Measurements from ENCODE around the gene CBLB.
A peak's percentile ranks its signal among the peaks of the same experiment; 100 is the strongest.

The CBLB gene

DNA sequence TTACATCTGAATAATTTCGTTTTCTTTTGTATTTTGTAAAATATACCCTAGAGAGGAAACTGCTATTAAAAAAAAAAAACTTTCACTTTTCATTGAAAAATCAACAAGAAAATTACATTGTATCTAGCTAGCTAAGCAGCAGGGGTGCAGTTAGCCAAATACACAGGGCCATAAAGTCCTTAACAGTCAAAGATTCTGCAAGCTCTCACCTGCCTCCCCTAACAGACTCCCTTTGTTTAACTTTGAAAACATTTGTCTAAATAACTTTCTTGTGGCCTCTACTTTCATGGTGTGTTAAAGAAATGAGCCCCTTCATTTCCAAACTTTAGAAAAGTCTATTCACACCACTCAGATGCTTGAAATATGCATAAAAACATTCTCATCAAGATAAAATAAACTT, 23.3 kb downstream of the CBLB start:
- no peak for DNase-seq (ENCODE audit: low read depth)

- DNase-seq (ENCODE audit: low read depth), result no peak
Observed at GRCh38 chr3:105844704-105845103, 24.1 kb downstream of the CBLB start.

- DNase-seq (ENCODE audit: low read depth), result no peak
Observed at GRCh38 chr3:105843994-105844393, 24.8 kb downstream of the CBLB start.

GRCh38 chr3:105842943-105843342, 25.9 kb downstream of the CBLB start:
- no peak for DNase-seq (ENCODE audit: low read depth)

DNA sequence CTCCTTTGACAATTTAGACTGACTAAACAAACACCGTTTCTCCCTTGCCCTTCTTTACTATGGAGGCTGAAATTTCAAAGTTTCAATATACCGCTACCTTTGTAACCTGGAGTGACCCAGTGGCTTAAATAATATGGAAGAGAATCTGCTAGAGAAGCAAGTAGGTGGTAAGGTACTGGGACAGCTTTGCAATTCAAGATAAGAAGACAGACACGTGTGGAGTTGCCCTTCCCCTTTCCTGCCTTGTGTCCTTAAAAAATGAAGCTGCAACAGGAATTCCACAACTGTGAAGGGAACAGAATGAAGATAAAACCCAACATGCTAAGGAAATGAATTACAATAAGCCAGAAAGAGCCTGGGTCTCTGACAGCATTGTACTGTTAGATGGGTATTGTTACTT, 26.4 kb downstream of the CBLB start:
- no peak for DNase-seq (ENCODE audit: low read depth)

DNA sequence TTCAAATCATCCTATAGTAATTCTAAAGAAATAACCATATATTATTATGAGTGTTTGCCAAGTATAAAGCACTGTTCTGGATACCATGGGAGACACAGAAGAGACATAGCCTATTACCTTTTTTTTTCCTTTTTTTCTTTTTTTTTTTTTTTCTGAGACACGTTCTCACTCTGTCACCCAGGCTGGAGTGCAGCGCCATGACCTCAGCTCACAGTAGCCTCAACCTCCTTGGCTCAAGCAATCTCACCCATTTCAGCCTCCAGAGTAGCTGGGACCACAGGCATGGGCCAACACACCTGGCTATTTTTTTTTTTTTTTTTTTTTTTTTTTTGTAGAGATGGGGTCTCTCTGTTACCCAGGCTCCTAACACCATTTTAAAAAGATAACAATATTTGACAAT, 30.9 kb downstream of the CBLB start:
- no peak for DNase-seq (ENCODE audit: low read depth)

DNA sequence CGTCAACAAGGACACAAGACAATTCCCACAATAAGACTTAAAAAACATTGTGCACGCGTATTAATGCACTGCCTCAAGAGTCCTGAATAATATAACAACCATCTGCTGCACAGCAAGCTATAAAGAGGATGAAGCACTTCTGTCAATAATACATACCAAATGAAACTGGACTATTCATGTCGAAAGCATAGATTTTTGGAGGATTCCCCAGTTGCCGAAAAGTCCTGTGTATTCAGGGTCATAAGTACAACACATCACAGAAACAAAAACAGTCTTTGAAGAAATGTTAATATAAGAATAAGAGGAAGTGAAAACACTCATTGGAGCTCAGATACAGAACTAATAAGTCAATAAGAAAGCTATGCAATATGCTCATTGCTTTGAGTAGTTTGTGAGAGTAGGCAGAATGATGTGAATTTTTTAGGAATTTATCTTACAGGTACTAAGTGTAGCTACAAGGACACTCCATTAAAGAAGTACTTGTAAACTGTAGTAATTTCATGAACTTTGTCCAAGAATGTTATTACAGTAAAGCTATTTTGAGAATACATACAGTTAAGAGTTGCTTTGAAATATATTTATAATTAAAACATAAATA, 31.6 kb downstream of the CBLB start:
- DNase-seq (ENCODE audit: low read depth), result no peak

DNA sequence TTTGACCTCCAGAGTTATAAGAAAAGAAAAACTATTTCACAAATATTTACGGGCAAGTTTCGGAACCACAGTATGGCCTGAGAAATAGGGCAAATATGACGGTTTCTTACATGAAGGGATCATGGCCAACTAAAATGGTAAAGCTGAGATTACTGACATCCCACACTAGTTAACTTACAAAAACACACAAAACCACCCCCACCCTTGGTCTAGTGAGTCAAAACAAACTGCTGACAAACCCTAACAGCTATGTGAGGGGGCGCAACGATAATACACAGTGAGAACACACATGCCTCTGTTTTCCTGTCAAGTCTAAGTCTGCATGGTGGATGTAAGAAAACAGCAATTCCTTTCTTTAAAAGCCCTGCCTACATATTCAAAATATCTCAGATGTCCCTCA, 32.3 kb downstream of the CBLB start:
- no peak for DNase-seq (ENCODE audit: low read depth)

GRCh38 chr3:105835606-105836005, 33.2 kb downstream of the CBLB start:
- no peak for DNase-seq (ENCODE audit: low read depth)

DNA sequence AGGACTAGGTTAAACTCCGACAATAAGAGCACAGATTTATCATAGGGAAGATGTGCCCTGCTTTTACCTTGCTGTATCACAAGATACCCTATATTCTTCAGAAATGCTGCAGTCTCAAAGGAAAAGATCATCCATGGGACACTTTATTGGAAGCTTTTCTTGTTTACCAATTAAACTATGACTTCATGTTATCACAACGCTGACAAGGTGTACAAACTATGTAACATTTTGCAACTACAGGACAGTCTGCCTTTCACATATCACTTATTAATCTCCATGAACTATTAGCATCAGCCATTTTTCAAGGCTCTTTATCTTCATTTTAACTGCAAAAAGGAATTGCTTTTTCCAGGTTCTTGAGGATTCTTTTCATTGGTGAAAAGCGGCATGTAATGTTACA, 34.0 kb downstream of the CBLB start:
- no peak for DNase-seq (ENCODE audit: low read depth)

DNA sequence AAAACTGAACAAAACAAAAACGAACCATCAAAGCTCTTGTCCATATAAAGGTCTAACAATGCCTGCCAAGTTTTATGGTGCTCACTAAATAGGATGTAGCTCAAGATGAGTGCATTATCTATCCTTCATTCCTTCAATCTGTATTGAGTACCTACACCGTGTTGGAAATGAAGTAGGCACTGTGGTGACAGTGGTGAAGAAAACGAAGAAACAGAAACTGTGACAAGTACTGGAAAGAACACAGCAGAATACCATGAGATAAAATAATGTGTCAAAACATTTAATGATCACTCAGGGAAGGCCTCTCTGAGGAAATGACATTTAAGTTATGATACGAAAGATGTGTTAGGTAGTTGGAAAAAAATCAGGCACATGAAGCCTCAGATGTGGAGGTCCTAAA, 36.2 kb downstream of the CBLB start:
- no peak for DNase-seq (ENCODE audit: low read depth)

- DNase-seq (ENCODE audit: low read depth), result no peak
Observed at GRCh38 chr3:105830836-105831235, 38.0 kb downstream of the CBLB start.

- no peak for DNase-seq (ENCODE audit: low read depth)
Observed at GRCh38 chr3:105829871-105830622, 38.8 kb downstream of the CBLB start.

- no peak for DNase-seq (ENCODE audit: low read depth)
Observed at GRCh38 chr3:105829229-105829628, 39.6 kb downstream of the CBLB start.

DNA sequence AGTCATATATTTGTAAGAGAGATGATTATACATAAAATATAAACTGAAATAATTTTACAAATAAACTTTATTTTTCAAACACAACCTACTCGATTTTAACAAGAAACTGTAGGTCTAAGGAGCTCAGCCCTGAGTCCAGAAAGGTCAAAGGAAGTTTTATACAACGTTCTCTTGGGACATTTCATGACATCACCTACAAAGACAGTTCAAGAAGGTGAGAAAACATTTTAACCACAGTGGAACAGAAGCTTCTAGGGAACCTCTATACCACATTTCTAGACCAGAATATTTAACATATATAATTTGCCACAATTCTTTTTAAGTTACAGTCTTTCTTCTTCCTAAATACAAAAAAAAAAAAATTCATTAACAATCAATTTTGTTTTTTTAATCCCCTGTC, 40.1 kb downstream of the CBLB start:
- no peak for DNase-seq (ENCODE audit: low read depth)

- peak; percentile 35 for DNase-seq (ENCODE audit: low read depth)
Observed at GRCh38 chr3:105827959-105828358, 40.9 kb downstream of the CBLB start.

DNA sequence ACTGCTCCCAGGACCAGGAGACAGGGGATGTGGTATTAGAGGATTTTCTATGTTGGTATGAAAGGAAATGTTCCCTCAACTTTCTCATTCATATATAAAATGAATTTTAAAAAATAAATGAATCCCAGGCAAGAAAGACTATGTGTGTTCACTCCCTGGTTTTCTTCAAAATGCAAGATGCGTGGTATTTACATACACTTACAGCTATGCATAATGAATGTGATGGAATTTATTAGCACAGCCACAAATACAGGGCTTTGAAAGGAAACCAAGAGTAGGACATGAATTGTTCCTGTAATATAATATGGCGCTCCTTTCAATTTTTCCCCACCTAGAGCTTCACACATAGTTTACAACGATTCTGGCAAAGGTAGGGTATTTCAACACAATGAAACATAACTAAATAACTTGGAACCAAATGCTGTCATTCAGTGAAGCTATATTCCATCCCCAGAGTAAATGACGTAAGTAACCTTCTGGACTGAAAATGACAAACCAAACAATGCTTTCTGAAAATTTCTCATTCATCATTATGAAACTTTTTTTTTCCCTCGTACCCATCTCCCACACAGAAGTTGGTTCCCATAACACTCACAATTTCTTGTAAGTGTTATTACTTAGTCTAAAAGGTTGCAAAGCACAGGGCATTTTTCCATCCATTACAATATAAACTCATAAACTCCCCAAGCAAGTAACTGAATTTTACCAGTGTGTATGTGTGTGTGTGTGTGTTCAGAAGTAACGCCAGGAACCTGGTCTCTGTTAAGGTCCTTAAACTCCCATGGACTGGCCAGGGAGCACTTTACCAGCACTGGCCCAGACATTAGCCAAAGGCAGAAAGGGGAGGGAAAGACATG, 41.8 kb downstream of the CBLB start:
- DNase-seq (ENCODE audit: low read depth), result no peak

DNA sequence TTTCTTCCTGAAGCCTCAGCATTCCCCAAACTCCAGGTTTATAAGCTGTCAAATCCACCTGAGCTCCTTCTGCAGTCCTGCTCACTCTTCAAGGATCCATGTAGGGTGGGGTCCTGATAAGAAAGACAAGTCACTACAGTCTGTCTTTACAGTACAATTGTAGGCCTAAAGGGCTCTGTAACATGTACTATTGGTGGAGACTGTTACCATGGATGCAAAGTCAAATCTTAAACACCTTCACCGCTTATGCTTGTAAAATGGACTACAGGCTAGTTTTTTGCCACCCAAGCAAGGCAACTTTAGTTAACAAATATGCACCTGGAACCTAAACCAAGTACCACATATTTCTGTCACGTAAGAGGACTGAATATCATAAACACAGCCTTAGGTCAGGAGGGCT, 44.7 kb downstream of the CBLB start:
- no peak for DNase-seq (ENCODE audit: low read depth)

- DNase-seq (ENCODE audit: low read depth), result peak; percentile 64
Observed at GRCh38 chr3:105823149-105823867, 45.5 kb downstream of the CBLB start.

DNA sequence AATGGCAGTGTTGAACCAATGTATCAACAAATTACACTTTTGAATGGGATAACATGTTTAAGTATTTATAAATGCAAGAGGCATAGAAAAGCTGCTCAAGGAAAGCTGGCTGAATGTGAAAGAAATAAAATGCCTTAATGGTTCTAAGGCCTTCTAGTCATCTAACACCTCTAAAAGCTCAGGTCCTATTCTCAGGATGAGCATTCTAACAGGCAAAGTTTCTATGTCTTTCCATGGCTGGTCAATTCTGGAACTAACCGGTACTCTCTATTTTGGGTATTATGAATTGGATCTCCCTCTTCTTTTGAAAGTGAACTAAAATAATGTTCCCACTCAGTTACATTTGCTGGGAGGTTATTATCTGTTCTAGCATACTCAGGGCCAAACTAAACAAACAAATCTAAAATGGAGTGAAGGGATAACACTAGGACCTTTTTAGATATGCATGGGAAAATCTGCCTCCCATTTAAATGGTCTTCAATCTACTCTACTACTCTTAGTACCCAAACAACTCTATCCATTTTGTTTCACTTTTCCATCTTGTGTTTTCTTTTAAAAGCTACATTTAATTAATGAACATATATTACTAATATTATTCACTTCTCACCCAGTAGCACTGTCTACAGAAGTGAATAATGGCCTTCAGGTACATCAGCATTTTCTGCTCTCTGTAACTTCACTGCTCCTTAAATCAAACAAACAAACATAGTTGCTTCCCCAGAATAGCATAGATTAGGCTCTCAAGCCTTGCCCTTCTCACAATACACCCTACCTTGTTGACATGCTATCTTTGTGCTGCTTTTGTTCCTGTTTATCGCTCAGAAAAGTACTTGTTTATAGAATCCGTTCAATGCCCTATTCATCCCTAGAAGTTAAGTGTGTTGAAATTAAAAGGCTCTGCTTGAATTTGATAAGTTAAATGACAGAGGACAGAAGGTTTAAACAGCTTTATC, 46.4 kb downstream of the CBLB start:
- no peak for DNase-seq (ENCODE audit: low read depth)

GRCh38 chr3:105821433-105821832, 47.4 kb downstream of the CBLB start:
- DNase-seq (ENCODE audit: low read depth), result no peak

Data from GM04504 (cell line).